ENCODE data around the gene ARID5A.
"Not testable (repeated sequence)": the region's sequence is repeated elsewhere in the genome, so short reads cannot be mapped to it uniquely, and the experiment has no call there.

Gene ARID5A

DNA sequence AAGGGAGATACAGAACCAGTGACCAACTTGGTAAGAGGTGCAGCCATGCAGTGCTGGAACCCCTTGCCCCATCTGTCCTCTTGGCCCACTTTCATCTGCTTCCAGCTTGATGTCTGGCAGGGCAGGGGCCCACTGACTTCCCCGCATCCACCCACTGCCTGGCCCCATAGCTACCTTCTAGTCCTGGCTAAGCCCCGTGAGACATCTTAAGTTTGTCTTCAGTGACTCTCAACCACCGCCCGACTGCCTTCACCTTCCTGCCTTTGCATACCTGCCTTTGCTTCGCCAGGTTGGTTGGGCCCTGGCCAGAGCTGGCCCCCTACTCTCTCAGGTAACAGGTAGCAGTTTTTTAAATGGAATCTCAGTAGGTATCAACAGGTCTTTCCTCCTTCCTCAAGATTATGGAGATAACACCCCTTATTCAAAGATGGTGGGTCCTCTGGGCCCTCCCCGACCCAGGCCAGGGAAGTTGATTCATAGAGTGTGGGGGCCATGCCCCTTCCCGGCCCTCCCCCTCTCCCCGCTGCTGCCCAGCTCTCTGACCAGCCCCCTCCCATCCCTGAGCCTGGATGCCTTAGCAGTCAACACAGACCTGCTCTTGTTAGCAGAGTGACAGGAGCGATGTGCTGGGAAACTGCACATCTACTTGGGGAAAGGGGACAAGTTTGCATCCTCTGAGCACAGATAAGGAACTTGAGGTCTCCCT is 2.8 kb downstream of the ARID5A start:
- DNase-seq (ENCODE audit: low read depth), result no peak

DNA sequence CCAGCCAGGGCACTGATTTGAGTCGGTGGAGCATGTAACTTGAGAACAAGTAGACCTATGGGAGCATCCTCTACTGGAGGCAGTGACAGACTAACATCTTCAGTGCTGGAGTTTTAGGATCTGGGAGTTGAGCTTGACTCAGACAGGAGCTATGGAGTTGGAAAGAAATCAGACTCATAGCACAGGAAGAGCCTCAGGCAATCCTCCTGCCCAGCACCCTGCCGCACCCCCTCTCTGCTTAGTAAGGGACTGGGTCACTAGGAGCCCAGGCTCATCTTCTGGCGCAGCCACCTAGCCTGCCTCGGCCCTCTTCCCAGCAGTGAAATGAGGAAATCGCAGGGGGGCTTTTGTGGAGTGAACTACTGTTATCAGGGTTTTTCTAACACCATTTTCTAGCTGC is 3.6 kb downstream of the ARID5A start:
- DNase-seq (ENCODE audit: low read depth), result no peak

DNA sequence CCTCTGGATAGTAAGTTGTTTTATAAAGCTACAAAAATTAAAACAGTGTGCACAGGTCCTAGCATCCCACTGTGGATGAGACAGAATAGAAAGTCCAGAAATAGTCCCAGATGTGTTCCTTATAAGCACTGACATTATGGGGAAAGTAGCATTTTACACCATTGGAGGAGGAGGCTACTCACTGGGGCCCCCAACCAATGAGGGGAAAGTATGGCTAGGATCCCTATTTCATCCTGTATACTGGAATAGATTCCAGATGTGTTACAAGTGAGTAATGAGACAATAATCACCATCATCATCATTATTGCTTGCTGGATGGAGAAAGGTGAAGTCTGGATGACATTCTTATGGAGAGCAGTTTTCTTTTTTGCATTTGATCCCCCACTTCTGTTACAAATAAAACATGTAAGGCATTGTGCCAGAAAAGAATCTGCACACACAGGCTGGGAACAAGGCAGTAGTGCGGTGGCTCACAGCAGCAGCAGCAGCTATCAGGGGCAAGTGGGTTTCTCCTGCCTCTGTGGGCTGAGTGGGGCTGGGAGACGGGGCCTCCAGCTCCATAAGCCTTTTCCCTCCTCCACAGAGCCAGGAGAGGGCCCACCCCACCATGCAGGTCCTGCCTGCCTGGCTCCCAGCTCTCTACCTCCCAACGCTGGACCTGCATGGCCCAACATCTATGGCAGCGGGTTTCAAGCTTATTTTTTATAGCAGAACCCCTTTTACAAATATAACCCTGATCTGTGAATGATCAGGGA is 5.0 kb downstream of the ARID5A start:
- no peak for DNase-seq (ENCODE audit: low read depth)

DNA sequence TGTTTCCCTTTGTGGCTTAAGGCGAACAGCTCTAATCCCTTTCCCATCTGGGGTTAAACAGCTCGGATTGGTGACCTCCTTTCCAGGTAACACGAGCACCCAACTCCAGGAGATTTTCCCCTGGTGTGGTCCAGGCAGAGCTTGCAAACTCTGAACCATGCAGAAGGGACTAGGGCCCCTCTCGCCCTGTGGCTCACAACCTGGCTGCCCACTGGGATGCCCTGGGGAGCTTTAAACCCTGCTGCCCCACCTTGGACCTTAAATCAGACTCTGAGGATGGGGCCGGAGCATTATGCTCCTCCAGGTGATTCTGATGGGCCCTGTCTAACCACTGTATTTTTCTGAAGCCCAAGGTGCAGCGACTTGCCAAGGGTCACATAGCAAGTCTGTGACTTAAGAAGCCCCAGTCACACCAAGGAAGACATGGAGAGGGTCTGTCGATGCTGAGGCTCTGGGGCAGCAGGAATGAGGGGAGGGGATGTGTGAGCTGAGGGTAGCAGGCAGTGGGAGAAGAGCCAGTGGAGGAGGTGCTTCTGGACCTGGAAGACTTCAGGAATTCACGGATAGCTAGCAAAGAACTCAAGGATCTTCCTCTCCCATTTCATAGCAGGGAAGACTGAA is 5.9 kb downstream of the ARID5A start:
- no peak for DNase-seq (ENCODE audit: low read depth)

DNA sequence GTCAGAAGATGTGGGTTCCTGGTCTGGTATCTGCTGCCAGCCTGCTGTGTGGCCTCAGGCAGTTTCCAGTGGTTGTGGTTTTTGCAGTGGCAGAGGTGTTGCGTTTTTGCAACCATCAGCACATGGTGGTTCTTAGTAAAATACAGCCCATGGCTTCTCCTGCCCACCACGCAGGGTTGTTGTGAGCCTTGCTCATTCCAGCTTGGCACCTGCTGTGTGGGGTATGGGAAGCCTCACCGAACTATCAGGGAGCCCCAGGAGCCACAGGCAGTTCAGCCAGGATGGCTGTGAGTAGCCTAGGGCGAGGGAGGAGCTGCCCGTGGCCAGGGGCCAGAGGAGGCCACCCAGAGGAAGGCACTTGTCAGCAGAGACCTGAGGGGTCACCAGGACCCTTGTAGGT is 9.8 kb downstream of the ARID5A start:
- DNase-seq (ENCODE audit: low read depth), result no peak

DNA sequence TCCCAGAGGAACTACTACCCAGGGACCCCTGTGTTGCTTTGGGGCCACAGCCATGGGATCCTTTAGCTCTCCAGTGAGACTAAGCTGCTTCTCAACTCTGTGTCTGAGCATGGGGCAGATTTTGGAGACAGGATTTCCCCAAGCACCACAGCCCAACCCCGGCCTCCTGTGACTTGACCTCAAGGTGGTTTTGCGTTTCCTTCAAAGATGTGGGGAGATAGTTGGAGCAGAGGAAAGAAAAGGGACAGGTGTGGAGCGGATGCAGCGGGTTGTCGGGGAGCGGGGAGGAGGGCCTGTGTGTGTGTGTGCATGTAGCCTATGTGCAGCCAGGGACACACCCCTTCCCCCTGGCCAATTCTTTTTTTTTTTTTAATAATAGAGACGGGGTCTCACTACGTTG is 10.2 kb downstream of the ARID5A start:
- no peak for DNase-seq (ENCODE audit: low read depth)

DNA sequence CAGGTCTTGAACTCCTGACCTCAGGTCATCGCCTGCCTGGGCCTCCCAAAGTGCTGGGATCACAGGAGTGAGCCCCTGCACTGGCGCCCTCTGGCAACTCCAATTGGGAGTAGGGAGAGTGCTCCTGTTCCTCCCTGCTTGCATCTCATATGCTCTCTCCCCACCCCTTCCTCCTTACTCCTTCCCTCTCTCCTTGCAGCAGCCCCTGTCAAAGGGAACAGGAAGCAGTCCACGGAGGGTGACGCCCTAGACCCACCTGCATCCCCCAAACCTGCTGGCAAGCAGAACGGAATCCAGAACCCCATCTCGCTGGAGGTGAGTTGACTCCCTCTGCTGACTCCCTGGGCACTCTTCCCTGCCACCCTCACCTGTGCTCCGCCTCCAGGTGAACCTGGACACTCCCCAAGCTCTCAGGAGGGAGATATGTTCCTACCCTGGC is 10.7 kb downstream of the ARID5A start:
- DNase-seq (ENCODE audit: low read depth), result no peak

DNA sequence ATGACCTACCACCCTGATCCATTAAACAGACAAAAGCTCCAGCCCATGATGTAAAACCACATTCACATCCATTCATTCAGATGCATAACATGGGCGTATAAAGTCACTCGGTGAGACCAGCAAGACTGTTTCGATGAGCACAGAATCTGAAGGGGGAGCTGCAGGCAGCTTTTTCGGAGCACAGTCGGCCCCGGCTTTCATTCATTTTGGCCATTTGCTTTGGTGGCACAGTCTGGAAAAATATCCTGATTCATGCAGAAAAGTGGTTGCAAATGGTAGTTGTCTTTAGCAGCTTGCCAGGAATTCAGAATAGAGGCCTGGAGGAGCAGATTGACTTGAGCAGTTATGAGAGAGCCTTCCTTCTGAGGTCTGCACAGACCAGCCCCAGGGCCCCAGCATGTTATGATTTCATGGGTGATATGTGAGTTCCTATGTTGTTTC is 11.2 kb downstream of the ARID5A start:
- no peak for DNase-seq (ENCODE audit: low read depth)

DNA sequence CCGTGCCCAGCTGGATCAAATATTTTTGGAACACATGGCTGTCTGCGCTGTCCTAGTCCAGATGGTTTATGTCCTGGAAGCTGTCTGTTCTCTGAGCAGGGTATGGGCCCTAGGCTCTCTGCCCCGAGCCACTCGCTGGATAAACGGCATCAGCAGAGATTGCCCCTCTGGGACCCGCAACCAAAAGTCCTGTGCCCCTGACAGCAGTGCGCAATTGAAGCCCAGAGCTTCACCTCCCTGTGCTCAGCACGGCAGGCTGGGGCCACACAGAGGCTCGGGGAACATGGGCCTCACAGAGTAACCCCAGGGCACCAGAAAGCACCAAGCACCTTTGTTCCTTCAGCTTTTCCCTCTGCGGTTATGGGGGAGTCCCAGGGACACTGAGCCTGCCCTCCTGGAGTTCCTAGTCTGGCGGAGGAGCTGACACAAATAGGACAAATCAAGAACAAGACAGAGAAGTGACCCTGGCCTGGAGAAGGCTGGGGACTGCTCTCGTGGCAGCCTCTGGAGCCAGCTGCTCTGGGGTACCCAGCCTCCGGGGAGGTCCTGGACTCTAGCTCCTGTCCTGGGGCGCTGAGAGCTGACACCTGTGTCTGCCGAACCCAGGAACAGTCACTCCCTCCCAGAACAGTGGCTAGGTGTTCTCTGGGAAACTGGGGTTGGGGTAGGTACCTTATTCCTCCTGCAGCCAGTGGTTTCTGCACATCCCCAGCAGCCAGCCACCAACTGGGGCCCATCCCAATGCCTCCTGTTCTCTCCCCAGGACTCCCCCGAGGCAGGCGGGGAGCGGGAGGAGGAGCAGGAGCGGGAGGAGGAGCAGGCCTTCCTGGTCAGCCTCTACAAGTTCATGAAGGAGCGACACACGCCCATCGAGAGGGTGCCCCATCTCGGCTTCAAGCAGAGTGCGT is 12.3 kb downstream of the ARID5A start:
- DNase-seq (ENCODE audit: low read depth), result no peak

DNA sequence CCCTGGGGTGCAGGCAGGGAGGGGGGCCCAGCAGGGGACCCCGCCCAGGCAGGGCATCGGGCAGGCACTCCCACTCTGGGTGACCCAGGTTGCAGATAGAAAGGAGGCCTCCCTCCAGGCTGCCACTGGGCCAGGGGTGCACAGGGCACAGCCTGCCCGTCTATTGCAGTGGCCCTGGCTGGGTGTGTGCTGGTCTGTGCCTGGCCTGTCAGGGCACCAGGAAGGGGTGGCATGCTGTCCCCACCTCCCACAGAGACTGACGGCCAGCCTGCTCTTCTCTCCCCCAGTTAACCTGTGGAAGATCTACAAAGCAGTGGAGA is 12.9 kb downstream of the ARID5A start:
- DNase-seq (ENCODE audit: low read depth), result no peak

DNA sequence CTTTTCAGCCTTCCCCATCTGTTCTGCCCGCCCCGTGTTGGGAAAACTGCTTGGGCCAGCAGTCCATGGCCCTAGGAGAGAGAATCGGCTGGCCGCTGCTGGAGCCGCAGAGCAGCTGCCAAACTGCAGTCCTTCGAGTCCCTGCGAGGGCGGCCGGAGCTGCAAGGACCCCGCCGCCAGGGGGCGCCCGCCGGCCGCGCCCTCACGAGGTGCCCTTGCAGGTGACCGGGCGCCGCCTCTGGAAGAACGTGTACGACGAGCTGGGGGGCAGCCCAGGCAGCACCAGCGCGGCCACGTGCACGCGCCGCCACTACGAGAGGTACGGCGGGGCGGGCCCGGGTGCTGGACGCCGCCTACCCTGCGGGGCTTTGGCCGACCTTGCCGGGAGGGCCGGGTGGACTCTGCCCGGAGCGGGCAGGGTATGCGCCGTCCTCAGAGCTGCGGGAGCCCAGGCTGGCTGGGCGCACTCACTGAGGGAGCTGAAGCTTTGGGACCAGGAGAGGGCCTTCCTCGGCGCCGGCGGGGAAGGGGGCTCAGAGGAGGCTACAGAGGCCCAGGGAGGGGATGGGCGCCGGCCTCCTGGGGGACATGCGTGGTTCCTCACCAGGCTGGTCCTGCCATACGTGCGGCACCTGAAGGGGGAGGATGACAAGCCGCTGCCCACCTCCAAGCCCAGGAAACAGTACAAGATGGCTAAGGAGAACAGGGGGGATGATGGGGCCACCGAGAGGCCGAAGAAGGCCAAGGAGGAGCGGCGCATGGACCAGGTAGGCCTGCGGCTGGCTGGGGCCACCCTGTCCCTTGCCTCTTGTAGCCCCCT is 13.6 kb downstream of the ARID5A start:
- no peak for DNase-seq (ENCODE audit: low read depth)

DNA sequence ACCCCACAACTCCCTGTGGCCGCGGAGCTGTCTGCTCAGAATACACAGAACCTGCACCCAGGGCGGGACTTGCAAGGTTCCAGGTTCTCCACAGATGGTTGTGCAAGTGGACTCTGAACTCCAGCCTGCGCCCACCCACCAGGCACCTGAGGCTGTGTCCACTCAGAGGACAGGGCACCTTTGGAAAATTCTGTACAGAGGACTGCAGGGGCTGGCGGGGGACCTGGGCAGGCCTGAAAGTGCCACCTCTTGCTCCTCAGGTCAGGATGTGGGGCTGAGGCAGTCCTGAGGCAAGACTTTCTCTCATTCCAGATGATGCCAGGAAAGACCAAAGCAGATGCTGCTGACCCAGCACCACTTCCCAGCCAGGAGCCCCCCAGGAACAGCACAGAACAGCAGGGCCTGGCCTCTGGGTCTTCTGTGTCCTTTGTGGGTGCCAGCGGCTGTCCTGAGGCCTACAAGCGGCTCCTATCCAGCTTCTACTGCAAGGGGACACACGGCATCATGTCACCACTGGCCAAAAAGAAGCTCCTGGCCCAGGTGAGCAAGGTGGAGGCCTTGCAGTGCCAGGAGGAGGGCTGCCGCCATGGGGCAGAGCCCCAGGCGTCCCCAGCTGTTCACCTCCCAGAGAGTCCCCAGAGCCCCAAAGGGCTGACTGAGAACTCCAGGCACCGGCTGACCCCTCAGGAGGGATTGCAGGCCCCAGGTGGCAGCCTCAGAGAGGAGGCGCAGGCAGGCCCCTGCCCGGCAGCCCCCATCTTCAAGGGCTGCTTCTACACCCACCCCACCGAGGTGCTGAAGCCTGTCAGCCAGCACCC is 14.4 kb downstream of the ARID5A start:
- no peak for DNase-seq (ENCODE audit: low read depth)

DNA sequence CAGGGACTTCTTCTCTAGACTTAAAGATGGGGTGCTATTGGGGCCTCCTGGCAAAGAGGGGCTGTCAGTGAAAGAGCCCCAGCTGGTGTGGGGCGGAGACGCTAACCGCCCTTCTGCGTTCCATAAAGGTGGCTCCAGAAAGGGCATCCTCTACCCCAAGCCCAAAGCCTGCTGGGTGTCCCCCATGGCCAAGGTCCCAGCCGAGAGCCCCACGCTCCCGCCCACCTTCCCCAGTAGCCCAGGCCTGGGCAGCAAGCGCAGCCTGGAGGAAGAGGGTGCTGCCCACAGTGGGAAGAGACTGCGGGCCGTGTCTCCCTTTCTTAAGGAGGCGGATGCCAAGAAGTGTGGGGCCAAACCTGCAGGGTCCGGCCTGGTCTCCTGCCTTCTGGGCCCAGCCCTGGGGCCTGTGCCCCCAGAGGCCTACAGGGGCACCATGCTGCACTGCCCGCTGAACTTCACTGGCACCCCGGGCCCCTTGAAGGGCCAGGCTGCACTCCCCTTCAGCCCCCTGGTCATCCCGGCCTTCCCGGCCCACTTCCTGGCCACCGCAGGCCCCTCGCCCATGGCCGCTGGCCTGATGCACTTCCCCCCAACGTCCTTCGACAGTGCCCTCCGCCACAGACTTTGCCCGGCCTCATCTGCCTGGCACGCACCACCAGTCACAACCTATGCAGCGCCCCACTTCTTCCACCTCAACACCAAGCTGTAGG is 15.2 kb downstream of the ARID5A start:
- no peak for DNase-seq (ENCODE audit: low read depth)

DNA sequence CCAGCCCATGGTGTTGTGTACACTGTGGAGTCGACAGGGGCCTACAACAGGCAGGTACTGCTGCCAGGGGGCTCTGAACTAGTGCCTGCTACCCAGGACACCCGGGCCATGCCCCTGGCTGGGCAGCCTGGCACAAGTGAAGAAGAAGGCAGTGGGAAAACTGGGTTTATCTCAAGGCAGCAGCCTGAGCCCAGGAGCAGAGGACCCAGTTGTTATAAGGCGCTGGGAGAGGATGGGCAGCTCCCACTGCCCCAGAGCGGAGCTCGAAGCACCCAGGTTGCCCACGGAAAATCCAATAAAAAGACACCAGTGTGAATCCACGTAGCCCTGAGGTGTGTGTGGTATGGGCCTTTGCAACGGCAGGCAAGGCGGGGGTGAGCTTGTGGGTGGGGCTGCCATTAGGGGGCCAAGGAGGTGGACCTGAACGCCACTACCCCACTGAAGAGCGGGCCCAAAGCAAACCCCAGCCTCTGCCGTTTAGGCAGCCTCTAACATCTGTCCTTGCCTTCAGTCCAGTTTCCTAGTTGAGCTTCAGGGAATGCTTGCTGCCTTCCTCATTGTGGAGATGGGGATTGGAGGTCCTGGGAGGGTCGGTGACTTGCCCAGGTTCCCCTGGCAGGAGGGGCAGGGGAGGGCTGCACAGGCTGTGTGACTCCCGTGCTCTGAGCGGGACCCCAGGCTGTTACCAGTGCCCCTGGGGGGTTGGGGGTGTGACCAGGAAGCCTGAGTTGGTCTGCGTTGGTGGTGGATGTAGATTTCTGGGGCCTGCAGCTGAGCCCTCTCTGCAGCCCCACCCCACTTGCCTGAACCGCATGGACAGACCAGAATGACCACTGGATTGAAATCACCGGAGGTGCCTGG is 16.0 kb downstream of the ARID5A start:
- DNase-seq (ENCODE audit: low read depth), result no peak

DNA sequence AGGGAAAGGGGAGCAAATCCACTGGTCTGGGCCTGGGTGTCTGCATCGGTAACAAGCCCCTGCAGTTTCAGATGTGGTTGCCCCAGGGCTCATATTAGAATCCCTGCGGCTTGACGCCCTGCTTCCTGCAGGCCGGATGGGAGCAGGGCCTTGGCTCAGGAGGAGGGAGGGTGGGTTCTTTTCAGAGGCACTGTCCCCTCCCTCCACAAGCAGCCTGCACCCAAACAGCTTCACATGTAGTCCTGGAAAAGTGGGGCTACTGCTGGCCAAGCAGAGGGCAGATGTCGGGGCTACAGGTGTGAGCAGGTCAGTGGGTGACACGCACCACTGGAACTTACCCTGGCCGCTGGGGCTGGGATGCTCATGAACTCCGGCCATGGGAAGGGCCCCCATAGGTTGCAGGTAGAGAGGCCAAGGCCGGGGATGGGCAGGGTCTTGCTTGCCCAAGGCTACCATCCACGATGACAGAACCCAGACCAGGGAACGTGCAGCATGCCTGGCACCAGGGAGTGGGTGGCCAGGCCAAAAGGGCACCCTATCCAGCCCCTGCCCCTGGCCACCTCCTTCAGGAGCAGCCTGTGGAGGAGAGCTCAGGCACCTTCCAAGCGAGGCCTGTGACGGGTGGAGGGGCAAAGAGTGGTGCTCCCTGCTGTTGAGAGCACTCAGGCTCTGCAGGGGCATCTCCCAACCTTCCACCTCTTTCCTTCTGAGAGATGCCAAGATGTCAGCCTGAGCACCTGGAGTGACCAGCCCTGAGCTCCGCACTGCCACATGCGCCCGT is 16.8 kb downstream of the ARID5A start:
- DNase-seq (ENCODE audit: low read depth), result no peak

DNA sequence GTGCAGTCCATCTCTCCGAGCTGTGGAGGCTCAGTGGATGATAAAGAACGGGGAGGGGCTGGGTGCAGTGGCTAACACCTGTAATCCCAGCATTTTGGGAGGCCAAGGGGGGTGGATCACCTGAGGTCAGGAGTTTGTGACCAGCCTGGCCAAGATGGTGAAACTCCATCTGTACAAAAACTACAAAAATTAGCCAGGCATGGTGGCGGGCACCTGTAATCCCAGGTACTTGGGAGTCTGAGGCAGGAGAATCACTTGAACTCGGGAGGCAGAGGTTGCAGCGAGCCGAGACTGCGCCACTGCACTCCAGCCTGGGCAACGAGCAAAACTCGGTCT is 17.4 kb downstream of the ARID5A start:
- not testable (repeated sequence) for DNase-seq (ENCODE audit: low read depth)

DNA sequence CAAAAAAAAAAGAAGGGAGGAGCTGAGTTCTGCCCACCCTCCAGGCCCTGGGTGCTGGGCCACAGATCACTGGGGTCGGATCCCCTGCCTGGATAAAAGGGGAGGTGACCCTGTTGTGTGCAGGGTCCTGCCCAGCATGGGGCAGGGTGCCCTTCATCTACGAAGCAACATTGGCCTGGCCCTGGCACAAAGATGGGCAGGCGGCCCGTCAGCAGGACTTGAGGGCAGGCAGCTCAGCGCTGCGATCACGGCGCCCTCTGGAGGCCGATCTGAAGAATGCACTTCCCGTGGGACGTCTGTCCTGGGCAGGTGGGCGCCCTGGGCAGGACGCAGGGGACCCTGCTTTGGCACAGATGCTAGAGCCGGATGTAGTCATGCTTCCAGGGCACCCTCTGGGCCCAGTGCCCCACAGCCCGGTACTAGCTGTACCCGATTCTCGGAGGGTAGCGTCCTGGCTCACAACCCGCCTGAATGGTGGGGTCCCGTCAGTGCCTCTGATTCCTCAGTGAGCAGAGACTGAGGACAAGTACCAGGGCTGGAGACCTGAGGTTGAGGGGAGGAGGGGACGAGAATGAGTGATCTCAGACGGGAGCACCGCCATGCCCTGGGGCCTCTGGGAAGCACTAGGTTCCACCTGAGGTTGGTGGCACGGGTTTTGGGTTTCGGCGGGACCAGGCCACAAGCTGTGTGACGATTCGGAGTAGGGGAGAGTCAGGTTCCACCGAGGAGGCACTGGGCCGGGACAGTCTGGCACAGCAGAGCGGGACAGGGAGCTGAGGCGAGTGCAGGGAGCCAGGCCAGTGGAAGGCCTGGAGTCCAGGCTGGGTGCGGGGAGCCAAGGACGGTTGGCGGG is 18.0 kb downstream of the ARID5A start:
- DNase-seq (ENCODE audit: low read depth), result peak; percentile 63

Data from activated T-cell treated with anti-CD3 and anti-CD28 coated beads for 48 hours (primary cell).